K562 (cell line): ENCODE measurements around the gene CLDN2. TPM values are rescaled to one million over a fixed set of nuclear protein-coding genes. Genes with fewer than 3 reads are reported as not detected.

Experiments used
- CLOCK ChIP-seq: fragments of 250-450 bp; sonication (Bioruptor Pico); IDR thresholded peaks from 2 replicates; pipeline ENCODE4 v1.4.0; 2020; ENCODE audit warnings: mild to moderate bottlenecking, moderate library complexity, borderline replicate concordance
- PHB2 ChIP-seq: fragments of 450-650 bp; IDR thresholded peaks from 2 replicates; pipeline ENCODE4 v1.6.1; 2017; ENCODE audit warnings: low read depth
- polyA plus RNA-seq, 8 experiments: library from polyadenylated mRNA; depleted of rRNA in 4 of 8; stranded (reverse) in 5 of 8; unstranded in 3 of 8; fragments of >200 nt; fragmentation: Nextera tagmentation in 2 of 8; fragmentation: Illumina TruSeq in 1 of 8; extraction: Ambion mirVana in 2 of 8; extraction: Trizol in 1 of 8; gene quantifications; 2 replicates each; pipeline versions ENCODE4 v1.2.1 to v1.2.3, GENCODE V29; 2011 to 2014; ENCODE audit warnings: inconsistent platforms in 1 of 8, missing spikeins in 1 of 8
- total RNA-seq, 7 experiments: library from RNA; depleted of rRNA in 6 of 7; stranded (reverse); fragments of >200 nt in 6 of 7; fragmentation: Illumina TruSeq in 2 of 7; extraction: Trizol in 2 of 7; gene quantifications; 2 replicates each; pipeline versions ENCODE4 v1.2.1 to v1.2.3, GENCODE V29; 2011 to 2021; ENCODE audit warnings: low replicate concordance in 1 of 7

The CLDN2 gene
- total and polyA plus RNA-seq, 9 of the 15 experiments (the other 6 are each of a cell fraction or from before 2014, with no cell fraction given) = not detected

GRCh38 chrX:106976416-106976815 is 56.2 kb downstream of the CLDN2 start (continued):
- TF ChIP-seq CLOCK (no peak), PHB2 (no peak)

Other genes starting within 250 kb of the CLDN2 start
- gene RNF128, start 193.7 kb upstream of the CLDN2 start, total RNA-seq (2014; rRNA removed) = not detected in 2 replicates
- gene RNF128, start 193.7 kb upstream of the CLDN2 start, total RNA-seq (2014; rRNA removed; fragmentation: Illumina TruSeq; extraction: Trizol) = not detected in 2 replicates
- gene RNF128, start 193.7 kb upstream of the CLDN2 start, total RNA-seq (2015; rRNA removed; fragmentation: Illumina TruSeq; extraction: Trizol) = not detected in 2 replicates
- 0.07 TPM in 2 replicates for gene RNF128, start 193.7 kb upstream of the CLDN2 start, total RNA-seq (2021)
- gene RNF128, start 193.7 kb upstream of the CLDN2 start, polyA plus RNA-seq (2011; rRNA removed) = not detected in 2 replicates
- not detected in 2 replicates for gene RNF128, start 193.7 kb upstream of the CLDN2 start, polyA plus RNA-seq (2014; fragmentation: Illumina TruSeq; extraction: Trizol)
- gene RNF128, start 193.7 kb upstream of the CLDN2 start, polyA plus RNA-seq (2014; fragmentation: Nextera tagmentation; extraction: Ambion mirVana) = not detected
- gene RNF128, start 193.7 kb upstream of the CLDN2 start, polyA plus RNA-seq (2014; rRNA removed) = not detected in 2 replicates
- 0.08 TPM in 1 of 2 replicates, not detected in the other for gene TBC1D8B, start 117.7 kb upstream of the CLDN2 start, total RNA-seq (2014; rRNA removed)
- 0.10 and 0.18 TPM in 2 replicates for gene TBC1D8B, start 117.7 kb upstream of the CLDN2 start, total RNA-seq (2014; rRNA removed; fragmentation: Illumina TruSeq; extraction: Trizol)
- gene TBC1D8B, start 117.7 kb upstream of the CLDN2 start, total RNA-seq (2015; rRNA removed; fragmentation: Illumina TruSeq; extraction: Trizol) = 0.07 and 0.11 TPM in 2 replicates
- gene TBC1D8B, start 117.7 kb upstream of the CLDN2 start, total RNA-seq (2021) = 0.07 and 0.16 TPM in 2 replicates
- 0.13 TPM in 1 of 2 replicates, not detected in the other for gene TBC1D8B, start 117.7 kb upstream of the CLDN2 start, polyA plus RNA-seq (2011; rRNA removed)
- gene TBC1D8B, start 117.7 kb upstream of the CLDN2 start, polyA plus RNA-seq (2014; fragmentation: Illumina TruSeq; extraction: Trizol) = 0.19 and 0.36 TPM in 2 replicates
- under 1 TPM; 0.04 to 0.08 TPM for gene TBC1D8B, start 117.7 kb upstream of the CLDN2 start, polyA plus RNA-seq (2014; fragmentation: Nextera tagmentation; extraction: Ambion mirVana)
- 0.12 and 0.30 TPM in 2 replicates for gene TBC1D8B, start 117.7 kb upstream of the CLDN2 start, polyA plus RNA-seq (2014; rRNA removed)
- gene RIPPLY1, start 17.1 kb upstream of the CLDN2 start, total RNA-seq (2014; rRNA removed) = not detected in 2 replicates
- not detected in 2 replicates for gene RIPPLY1, start 17.1 kb upstream of the CLDN2 start, total RNA-seq (2014; rRNA removed; fragmentation: Illumina TruSeq; extraction: Trizol)
- not detected in 2 replicates for gene RIPPLY1, start 17.1 kb upstream of the CLDN2 start, total RNA-seq (2015; rRNA removed; fragmentation: Illumina TruSeq; extraction: Trizol)
- not detected in 2 replicates for gene RIPPLY1, start 17.1 kb upstream of the CLDN2 start, total RNA-seq (2021)
- gene RIPPLY1, start 17.1 kb upstream of the CLDN2 start, polyA plus RNA-seq (2011; rRNA removed) = not detected in 2 replicates
- gene RIPPLY1, start 17.1 kb upstream of the CLDN2 start, polyA plus RNA-seq (2014; fragmentation: Illumina TruSeq; extraction: Trizol) = not detected in 2 replicates
- not detected for gene RIPPLY1, start 17.1 kb upstream of the CLDN2 start, polyA plus RNA-seq (2014; fragmentation: Nextera tagmentation; extraction: Ambion mirVana)
- not detected in 2 replicates for gene RIPPLY1, start 17.1 kb upstream of the CLDN2 start, polyA plus RNA-seq (2014; rRNA removed)
- gene MORC4, start 79.8 kb downstream of the CLDN2 start, total RNA-seq (2014; rRNA removed) = 0.16 and 0.32 TPM in 2 replicates
- gene MORC4, start 79.8 kb downstream of the CLDN2 start, total RNA-seq (2014; rRNA removed; fragmentation: Illumina TruSeq; extraction: Trizol) = 0.18 and 0.41 TPM in 2 replicates
- 0.11 and 0.18 TPM in 2 replicates for gene MORC4, start 79.8 kb downstream of the CLDN2 start, total RNA-seq (2015; rRNA removed; fragmentation: Illumina TruSeq; extraction: Trizol)
- 0.13 and 0.40 TPM in 2 replicates for gene MORC4, start 79.8 kb downstream of the CLDN2 start, total RNA-seq (2021)
- gene MORC4, start 79.8 kb downstream of the CLDN2 start, polyA plus RNA-seq (2011; rRNA removed) = 0.06 and 0.11 TPM in 2 replicates
- gene MORC4, start 79.8 kb downstream of the CLDN2 start, polyA plus RNA-seq (2014; fragmentation: Illumina TruSeq; extraction: Trizol) = 0.13 TPM in 1 of 2 replicates, not detected in the other
- gene MORC4, start 79.8 kb downstream of the CLDN2 start, polyA plus RNA-seq (2014; fragmentation: Nextera tagmentation; extraction: Ambion mirVana) = under 1 TPM; 0.04 TPM
- gene MORC4, start 79.8 kb downstream of the CLDN2 start, polyA plus RNA-seq (2014; rRNA removed) = 0.18 and 0.53 TPM in 2 replicates
- gene RBM41, start 198.4 kb downstream of the CLDN2 start, total RNA-seq (2014; rRNA removed) = 13.7 and 15.2 TPM in 2 replicates
- 27.9 and 32.2 TPM in 2 replicates for gene RBM41, start 198.4 kb downstream of the CLDN2 start, total RNA-seq (2014; rRNA removed; fragmentation: Illumina TruSeq; extraction: Trizol)
- 28.4 and 30.6 TPM in 2 replicates for gene RBM41, start 198.4 kb downstream of the CLDN2 start, total RNA-seq (2015; rRNA removed; fragmentation: Illumina TruSeq; extraction: Trizol)
- 21.1 and 23.4 TPM in 2 replicates for gene RBM41, start 198.4 kb downstream of the CLDN2 start, total RNA-seq (2021)
- gene RBM41, start 198.4 kb downstream of the CLDN2 start, polyA plus RNA-seq (2011; rRNA removed) = 44.4 and 51.8 TPM in 2 replicates
- 25.3 and 34.9 TPM in 2 replicates for gene RBM41, start 198.4 kb downstream of the CLDN2 start, polyA plus RNA-seq (2014; fragmentation: Illumina TruSeq; extraction: Trizol)
- 10 to 100 TPM; 11.6 to 18.6 TPM for gene RBM41, start 198.4 kb downstream of the CLDN2 start, polyA plus RNA-seq (2014; fragmentation: Nextera tagmentation; extraction: Ambion mirVana)
- gene RBM41, start 198.4 kb downstream of the CLDN2 start, polyA plus RNA-seq (2014; rRNA removed) = 34.7 and 48.2 TPM in 2 replicates